ENCODE data around the gene HNRNPK. TPM values are rescaled to one million over a fixed set of nuclear protein-coding genes. Genes with fewer than 3 reads are reported as not detected.

The HNRNPK gene
- total RNA-seq, 6 experiments from 2014 or later = 520 to 678 (median 632) TPM

DNA sequence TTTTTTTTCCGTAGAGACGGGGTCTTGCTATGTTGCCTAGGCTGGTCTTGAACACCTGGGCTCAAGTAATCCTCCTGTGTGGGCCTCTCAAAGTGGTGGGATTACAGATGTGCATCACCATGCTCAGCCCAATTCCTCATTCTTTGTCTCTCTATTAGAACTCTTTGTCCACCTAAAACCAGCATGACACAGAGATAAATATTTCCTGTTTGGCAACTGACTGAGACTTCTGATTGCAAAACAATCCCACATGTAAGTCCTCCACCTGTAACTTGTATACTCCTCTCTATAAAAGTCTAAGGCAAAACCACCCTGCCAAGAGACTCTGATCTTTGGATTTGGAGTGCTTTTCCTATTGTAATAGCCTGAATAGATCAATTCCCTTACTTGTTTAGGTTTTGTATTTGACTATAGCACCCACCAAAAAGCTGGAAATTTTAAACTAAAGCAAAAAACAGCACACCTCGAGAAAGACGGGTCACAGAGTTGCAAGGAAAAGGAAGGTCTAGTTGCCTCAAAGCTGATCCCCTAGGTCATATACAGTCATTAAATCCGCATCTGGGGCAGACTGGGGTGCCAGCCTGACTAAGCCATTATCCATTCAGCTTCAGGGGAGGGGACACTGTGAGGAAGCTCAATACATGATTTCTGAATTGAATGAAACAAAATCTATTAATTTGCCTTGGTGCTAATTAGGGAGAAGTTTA, 45.3 kb downstream of the HNRNPK start:
- DNase-seq = peak; percentile 37
- TF ChIP-seq CTCF (IDR thresholded peaks at IDR 0.05) = no peak
- Mint-ChIP-seq H3K4me3 (no peak overlapping the region), H3K36me3 (ENCODE audit: low read depth) (no peaks in the 10 kb centered on the region), H3K4me1 (ENCODE audit: low read depth) (peaks cover 41% of the 10 kb centered on the region), H3K27ac (peak overlapping the region; percentile 53), H3K27me3 (ENCODE audit: insufficient read depth) (no peaks in the 10 kb centered on the region), H3K9me3 (no peaks in the 10 kb centered on the region)

DNA sequence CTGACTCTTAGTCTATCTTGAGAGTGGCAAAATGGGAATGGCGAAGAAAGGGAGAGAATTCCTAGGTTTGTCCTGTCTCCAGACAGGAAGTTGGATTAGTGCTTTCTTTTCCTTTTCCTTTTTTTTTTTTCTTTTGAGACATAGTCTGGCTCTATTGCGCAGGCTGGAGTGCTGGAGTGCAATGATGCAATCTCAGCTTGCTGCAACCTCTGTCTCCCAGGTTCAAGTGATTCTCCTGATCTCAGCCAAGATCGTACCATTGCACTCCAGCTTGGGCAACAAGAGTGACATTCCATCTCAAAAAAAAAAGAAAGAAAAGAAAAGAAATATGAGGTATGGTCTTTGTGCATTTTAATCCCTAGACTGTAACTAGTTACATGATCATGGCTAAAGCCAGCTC, 46.2 kb downstream of the HNRNPK start:
- Mint-ChIP-seq H3K9me3 (no peaks in the 10 kb centered on the region), H3K27me3 (ENCODE audit: insufficient read depth) (no peaks in the 10 kb centered on the region), H3K4me1 (ENCODE audit: low read depth) (peaks cover 41% of the 10 kb centered on the region), H3K36me3 (ENCODE audit: low read depth) (no peaks in the 10 kb centered on the region), H3K27ac (no peak overlapping the region), H3K4me3 (no peak overlapping the region)
- DNase-seq = no peak
- TF ChIP-seq CTCF (IDR thresholded peaks at IDR 0.05) = no peak

DNA sequence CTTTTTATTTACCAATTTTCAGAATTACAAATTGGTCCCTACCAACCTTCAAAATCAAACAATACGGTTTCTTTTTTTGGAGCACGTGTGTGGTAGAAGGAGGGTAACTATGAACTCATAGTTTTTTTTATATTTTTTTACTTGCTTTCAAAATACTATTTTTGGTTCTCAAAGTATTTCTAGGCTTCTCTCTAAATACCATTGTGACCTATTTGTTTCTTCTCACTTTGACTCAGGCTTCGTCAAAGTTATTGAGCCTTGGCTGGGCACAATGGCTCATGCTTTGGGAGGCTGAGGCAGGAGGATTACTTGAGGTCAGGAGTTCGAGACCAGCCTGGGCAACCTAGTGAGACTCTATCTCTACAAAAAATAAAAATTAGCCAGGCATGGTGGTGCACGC, 47.2 kb downstream of the HNRNPK start:
- H3K36me3 Mint-ChIP-seq (ENCODE audit: low read depth) = no peaks in the 10 kb centered on the region
- H3K9me3 Mint-ChIP-seq = no peaks in the 10 kb centered on the region
- no peak overlapping the region for H3K4me3 Mint-ChIP-seq
- no peak for TF ChIP-seq CTCF (IDR thresholded peaks at IDR 0.05)
- H3K27ac Mint-ChIP-seq = no peak overlapping the region
- no peak for DNase-seq
- peaks cover under 1% of the 10 kb centered on the region; the same call in 1 of the 2 replicates for H3K27me3 Mint-ChIP-seq (ENCODE audit: insufficient read depth)
- H3K4me1 Mint-ChIP-seq (ENCODE audit: low read depth) = peaks cover 41% of the 10 kb centered on the region

- Mint-ChIP-seq H3K27ac (no peak overlapping the region), H3K4me3 (no peak overlapping the region), H3K4me1 (ENCODE audit: low read depth) (peaks cover 41% of the 10 kb centered on the region), H3K27me3 (ENCODE audit: insufficient read depth) (peaks cover 4% of the 10 kb centered on the region; the same call in 1 of the 2 replicates), H3K36me3 (ENCODE audit: low read depth) (no peaks in the 10 kb centered on the region), H3K9me3 (no peaks in the 10 kb centered on the region)
- TF ChIP-seq CTCF (IDR thresholded peaks at IDR 0.05) = no peak
- DNase-seq = no peak
Observed at GRCh38 chr9:83932011-83932410, 48.0 kb downstream of the HNRNPK start.

DNA sequence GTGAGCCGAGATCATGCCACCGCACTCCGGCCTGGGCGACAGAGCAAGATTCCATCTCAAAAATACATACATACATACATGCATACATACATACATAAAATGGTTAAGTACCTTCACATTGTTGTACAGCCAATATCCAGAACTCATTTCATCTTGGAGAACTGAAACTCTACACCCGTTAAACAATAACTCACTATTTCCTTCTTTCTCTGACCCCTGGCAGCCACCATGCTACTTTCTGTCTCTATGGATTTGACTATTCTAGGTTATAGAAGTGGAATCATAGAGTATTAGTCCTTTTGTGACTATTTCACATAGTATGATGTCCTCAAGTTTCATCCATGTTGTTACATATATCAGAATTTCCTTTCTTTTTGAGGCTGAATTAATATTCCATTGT, 49.1 kb downstream of the HNRNPK start:
- TF ChIP-seq CTCF (IDR thresholded peaks at IDR 0.05) = no peak
- H3K4me3 Mint-ChIP-seq = no peak overlapping the region
- DNase-seq = no peak
- peaks cover 30% of the 10 kb centered on the region for H3K4me1 Mint-ChIP-seq (ENCODE audit: low read depth)
- peaks cover 4% of the 10 kb centered on the region; the same call in 1 of the 2 replicates for H3K27me3 Mint-ChIP-seq (ENCODE audit: insufficient read depth)
- H3K36me3 Mint-ChIP-seq (ENCODE audit: low read depth) = no peaks in the 10 kb centered on the region
- no peak overlapping the region for H3K27ac Mint-ChIP-seq
- no peaks in the 10 kb centered on the region for H3K9me3 Mint-ChIP-seq
